Suprapubic skin (tissue), 4 donors: ENCODE data around the gene GAGE1.

ENCODE experiments used
- CTCF ChIP-seq, 2 donors: fragments of 200-600 bp in 1 of 2; fragments of 450-650 bp in 1 of 2; sonication (generic) in 1 of 2; IDR thresholded peaks; one replicate each; pipeline ENCODE4 v1.5.1; 2016 to 2019; ENCODE audit warnings: antibody characterized with exemption in 2 of 2, mild to moderate bottlenecking in 1 of 2, moderate library complexity in 1 of 2
- EP300 ChIP-seq: sonication (generic); formaldehyde crosslinking; IDR thresholded peaks from one replicate; pipeline ENCODE4 v1.6.1; 2017; ENCODE audit warnings: antibody characterized with exemption
- POLR2A ChIP-seq, 2 donors: fragments of 450-650 bp; IDR thresholded peaks; one replicate each; pipeline ENCODE4 v1.6.1; 2017; ENCODE audit warnings: antibody characterized with exemption in 2 of 2, mild to moderate bottlenecking in 2 of 2, moderate library complexity in 2 of 2
- POLR2AphosphoS5 ChIP-seq, 3 donors: sonication (generic); formaldehyde crosslinking; IDR thresholded peaks; one replicate each; pipeline ENCODE4 v1.6.1; 2017; ENCODE audit warnings: antibody characterized with exemption in 3 of 3

GRCh38 chrX:49656533-49656932 is 57.7 kb downstream of the GAGE1 start:
- TF ChIP-seq CTCF (IDR thresholded peaks at IDR 0.05) (no peak), POLR2A (IDR thresholded peaks at IDR 0.05) (no peak), EP300 (no peak), POLR2AphosphoS5 (IDR thresholded peaks at IDR 0.05) (no peak)
